Pancreas (tissue), 10 donors: ENCODE measurements around the gene FYB1. TPM values are rescaled to one million over a fixed set of nuclear protein-coding genes. Genes with fewer than 3 reads are reported as not detected.

Experiments used
- ATAC-seq, 4 donors: fragments of 200-7000 bp; cut with Tn5 transposase; one replicate each; pipeline versions ENCODE4 v1.8.0 to v1.9.1; 2020; ENCODE audit warnings: mild to moderate bottlenecking in 4 of 4, moderate library complexity in 4 of 4
- DNase-seq, 6 donors: peaks; one replicate each; pipeline ENCODE4 v3.0.0-alpha.2; 2020
- FAIRE-seq: peaks from 2 replicates; lab custom pipeline; 2012; peaks lifted over from hg19 to GRCh38; lab: Jason Lieb, UNC
- H3K27ac ChIP-seq, 4 donors: fragments of 200-600 bp; sonication (generic); 1 replicate in 3 of 4; 2 replicates in 1 of 4; pipeline versions ENCODE4 v1.5.0 to v1.8.0; 2020
- H3K27me3 ChIP-seq, 4 donors: fragments of 200-600 bp; one replicate each; pipeline ENCODE4 v1.8.0; 2021
- H3K36me3 ChIP-seq, 3 donors: fragments of 200-600 bp; sonication (generic) in 1 of 3; one replicate each; pipeline versions ENCODE4 v1.5.0 to v1.8.0; 2020 to 2021
- H3K4me1 ChIP-seq, 3 donors: fragments of 200-600 bp; one replicate each; pipeline ENCODE4 v1.8.0; 2021
- H3K4me3 ChIP-seq, 4 donors: fragments of 200-600 bp; sonication (generic) in 2 of 4; one replicate each; pipeline versions ENCODE4 v1.5.0 to v1.8.0; 2020 to 2021
- H3K9me3 ChIP-seq, 4 donors: fragments of 200-600 bp; one replicate each; pipeline ENCODE4 v1.8.0; 2021
- WGBS, 2 donors: extraction: QIAGEN DNeasy Blood & Tissue Kit; methylation state at CpG; one replicate each; pipeline ENCODE4 v1.1.7; 2013; 5-methylcytosine and 5-hydroxymethylcytosine counted together
- intact Hi-C, 3 donors: fragments of 100-400 bp; cut with DNase I; formaldehyde crosslinking; loops; one replicate each; pipeline versions ENCODE4 v1.11.1 to v1.14.2; 2022
- polyA plus RNA-seq, 2 donors: library from polyadenylated mRNA; stranded (reverse); fragments of 200-250 nt; gene quantifications; one replicate each; pipeline ENCODE4 v1.2.3, GENCODE V29; 2013
- total RNA-seq, 6 donors: library from RNA; stranded (reverse); fragmentation: NEBNext Ultra II Directional in 4 of 6; extraction: Animal tissue kit (Norgen Biotek cat#: 25700) in 4 of 6; gene quantifications; one replicate each; pipeline versions ENCODE4 v1.2.1 to v1.2.4, GENCODE V29; 2021 to 2023
- TF ChIP-seq, protein P1 (sequence below), 4 donors: fragments of 200-600 bp; sonication (generic) in 3 of 4; IDR thresholded peaks; one replicate each; pipeline versions ENCODE4 v1.5.0 to v1.8.0; 2021; ENCODE audit warnings: antibody characterized with exemption in 4 of 4
- donor health status: healthy with polysubstance abuse.
- donor health status: DM: no; HTN: no; CAD: no; lungs with moderate emphysema.
- donor health status: DM: no; HTN: no; CAD: no.
- donor health status: control.
- donor health status: control.
- donor health status: Bipolar disorder and iron deficiency.
- donor health status: DM: yes; HTN: yes; CAD: no.
- donor health status: DM: no; HTN: no; CAD: no.
- donor health status: DM: no; HTN: no; CAD: no.
- donor health status: DM: yes; HTN: yes; CAD: no.

Gene FYB1
- total and polyA plus RNA-seq, 8 donors: 0.49 to 16.9 (median 1.6) TPM

DNA sequence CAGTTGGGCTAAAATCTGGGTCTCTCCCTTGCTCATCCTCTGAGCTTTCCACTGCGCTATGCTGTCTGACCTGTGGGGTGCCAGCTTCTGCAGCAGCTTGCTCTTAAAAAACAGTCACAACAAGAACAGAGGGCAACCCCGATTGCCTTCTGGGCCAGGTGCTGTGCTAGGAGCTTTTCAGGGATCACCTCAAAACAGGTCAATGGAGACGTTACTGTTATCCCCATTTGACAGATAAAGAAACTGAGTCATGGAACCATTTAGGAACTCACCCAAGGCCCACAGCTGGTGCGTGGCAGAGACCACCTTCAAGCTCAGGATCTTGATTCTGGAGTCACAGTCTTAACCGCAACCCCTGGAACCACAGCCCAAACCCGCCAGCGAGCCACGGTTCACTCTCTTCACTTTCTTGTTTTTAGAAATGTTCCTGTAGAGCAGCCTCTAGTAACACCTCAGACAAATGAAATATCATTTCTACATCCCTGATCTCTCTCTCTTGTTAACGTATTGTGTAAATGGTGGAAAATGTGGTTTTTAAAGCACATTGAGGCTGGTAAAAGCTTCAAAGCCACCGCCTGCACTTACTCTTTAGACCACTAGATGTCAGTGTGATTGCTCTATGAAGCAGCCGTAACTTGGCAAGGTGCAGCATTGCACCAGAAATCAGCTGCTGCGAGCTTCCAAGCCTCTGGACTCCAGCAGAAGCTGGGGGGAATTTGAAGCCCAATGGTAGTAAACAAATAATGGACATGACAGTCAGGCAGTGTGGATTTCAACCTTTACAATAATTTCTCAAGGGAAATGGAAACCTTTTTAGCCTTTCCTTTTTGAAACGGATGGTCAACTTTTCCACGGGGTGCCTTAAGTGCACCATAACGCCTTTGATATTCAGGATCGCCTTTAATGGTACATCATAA, 1.7 kb downstream of the FYB1 start:
- TF ChIP-seq, protein P1, sequence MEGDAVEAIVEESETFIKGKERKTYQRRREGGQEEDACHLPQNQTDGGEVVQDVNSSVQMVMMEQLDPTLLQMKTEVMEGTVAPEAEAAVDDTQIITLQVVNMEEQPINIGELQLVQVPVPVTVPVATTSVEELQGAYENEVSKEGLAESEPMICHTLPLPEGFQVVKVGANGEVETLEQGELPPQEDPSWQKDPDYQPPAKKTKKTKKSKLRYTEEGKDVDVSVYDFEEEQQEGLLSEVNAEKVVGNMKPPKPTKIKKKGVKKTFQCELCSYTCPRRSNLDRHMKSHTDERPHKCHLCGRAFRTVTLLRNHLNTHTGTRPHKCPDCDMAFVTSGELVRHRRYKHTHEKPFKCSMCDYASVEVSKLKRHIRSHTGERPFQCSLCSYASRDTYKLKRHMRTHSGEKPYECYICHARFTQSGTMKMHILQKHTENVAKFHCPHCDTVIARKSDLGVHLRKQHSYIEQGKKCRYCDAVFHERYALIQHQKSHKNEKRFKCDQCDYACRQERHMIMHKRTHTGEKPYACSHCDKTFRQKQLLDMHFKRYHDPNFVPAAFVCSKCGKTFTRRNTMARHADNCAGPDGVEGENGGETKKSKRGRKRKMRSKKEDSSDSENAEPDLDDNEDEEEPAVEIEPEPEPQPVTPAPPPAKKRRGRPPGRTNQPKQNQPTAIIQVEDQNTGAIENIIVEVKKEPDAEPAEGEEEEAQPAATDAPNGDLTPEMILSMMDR (IDR thresholded peaks at IDR 0.05): peak; percentile 87 to 97 (median 96)
- H3K4me3 ChIP-seq: peak overlapping the region in 1 of 4 donors; percentile 22
- no peak overlapping the region for H3K27ac ChIP-seq
- FAIRE-seq: peak; percentile 17
- no peaks in the 10 kb centered on the region for H3K27me3 ChIP-seq
- intact Hi-C loops: loop anchor here in 1 of 3 donors (10.0 kb wide), 1 partner anchor 347 kb away; no protein-coding TSS in a partner anchor
- H3K9me3 ChIP-seq: no peaks in the 10 kb centered on the region
- ATAC-seq: peak; percentile 77 to 93 (median 92)
- no peaks in the 10 kb centered on the region for H3K36me3 ChIP-seq
- 57 to 60% methylated on average over 16 of the region's 16 CpGs for WGBS, 2 donors
- DNase-seq: peak in 5 of 6 donors; percentile 48 to 79 (median 61)
- no peaks in the 10 kb centered on the region for H3K4me1 ChIP-seq

DNA sequence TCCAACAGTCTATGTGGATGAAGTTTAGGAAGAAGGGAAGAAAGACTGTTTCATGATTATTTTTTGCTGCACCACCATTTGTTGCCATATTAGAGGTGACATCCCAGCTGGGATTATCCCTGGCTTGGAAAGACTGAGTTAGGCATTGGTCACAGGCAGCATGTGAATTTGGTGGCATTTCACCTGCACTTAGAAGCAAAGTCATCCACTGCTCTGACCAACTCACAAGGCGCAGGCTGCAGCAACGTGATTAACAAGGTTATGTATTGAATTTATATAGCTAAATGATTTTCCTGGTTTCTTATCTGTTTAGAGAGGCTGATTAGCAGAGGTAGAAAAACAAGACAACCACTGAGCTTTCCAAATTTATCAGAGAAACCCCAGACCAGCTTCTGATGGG, 2.7 kb downstream of the FYB1 start:
- Histone ChIP-seq H3K4me1 (no peaks in the 10 kb centered on the region), H3K4me3 (no peak overlapping the region), H3K9me3 (no peaks in the 10 kb centered on the region), H3K36me3 (no peaks in the 10 kb centered on the region), H3K27me3 (no peaks in the 10 kb centered on the region), H3K27ac (no peak overlapping the region)
- intact Hi-C loops: loop anchor here in 1 of 3 donors (10.0 kb wide), 1 partner anchor 348 kb away; no protein-coding TSS in a partner anchor
- 44 to 52% methylated on average over 2 of the region's 2 CpGs for WGBS, 2 donors
- FAIRE-seq (no peak), ATAC-seq (no peak), DNase-seq (no peak)
- TF ChIP-seq, protein P1 (IDR thresholded peaks at IDR 0.05): no peak

DNA sequence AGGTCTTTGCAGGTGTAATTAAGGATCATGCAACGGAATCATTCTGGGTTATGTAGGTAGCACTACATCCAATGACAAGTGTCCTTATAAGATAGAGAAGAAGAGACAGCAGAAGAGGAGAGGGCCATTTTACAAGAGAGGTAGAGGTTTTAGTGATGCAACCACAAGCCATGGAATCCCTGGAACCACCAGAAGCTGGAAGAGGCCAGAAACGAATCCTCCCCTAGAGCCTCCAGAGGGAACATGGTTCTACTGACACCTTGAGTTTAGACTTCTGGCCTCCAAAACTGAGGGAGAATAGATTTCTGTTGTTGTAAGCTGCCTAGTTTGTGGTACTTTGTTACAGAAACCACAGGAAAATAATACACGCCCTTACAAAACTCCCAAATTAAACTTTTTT, 3.5 kb downstream of the FYB1 start:
- WGBS, 2 donors: 49 to 55% methylated on average over 3 of the region's 3 CpGs
- Histone ChIP-seq H3K27ac (no peak overlapping the region), H3K4me1 (no peaks in the 10 kb centered on the region), H3K4me3 (no peak overlapping the region), H3K36me3 (no peaks in the 10 kb centered on the region), H3K9me3 (no peaks in the 10 kb centered on the region), H3K27me3 (no peaks in the 10 kb centered on the region)
- intact Hi-C loops: loop anchor here in 1 of 3 donors (10.0 kb wide), 1 partner anchor 349 kb away; no protein-coding TSS in a partner anchor
- no peak for FAIRE-seq
- TF ChIP-seq, protein P1 (IDR thresholded peaks at IDR 0.05): no peak
- ATAC-seq: no peak
- no peak for DNase-seq

DNA sequence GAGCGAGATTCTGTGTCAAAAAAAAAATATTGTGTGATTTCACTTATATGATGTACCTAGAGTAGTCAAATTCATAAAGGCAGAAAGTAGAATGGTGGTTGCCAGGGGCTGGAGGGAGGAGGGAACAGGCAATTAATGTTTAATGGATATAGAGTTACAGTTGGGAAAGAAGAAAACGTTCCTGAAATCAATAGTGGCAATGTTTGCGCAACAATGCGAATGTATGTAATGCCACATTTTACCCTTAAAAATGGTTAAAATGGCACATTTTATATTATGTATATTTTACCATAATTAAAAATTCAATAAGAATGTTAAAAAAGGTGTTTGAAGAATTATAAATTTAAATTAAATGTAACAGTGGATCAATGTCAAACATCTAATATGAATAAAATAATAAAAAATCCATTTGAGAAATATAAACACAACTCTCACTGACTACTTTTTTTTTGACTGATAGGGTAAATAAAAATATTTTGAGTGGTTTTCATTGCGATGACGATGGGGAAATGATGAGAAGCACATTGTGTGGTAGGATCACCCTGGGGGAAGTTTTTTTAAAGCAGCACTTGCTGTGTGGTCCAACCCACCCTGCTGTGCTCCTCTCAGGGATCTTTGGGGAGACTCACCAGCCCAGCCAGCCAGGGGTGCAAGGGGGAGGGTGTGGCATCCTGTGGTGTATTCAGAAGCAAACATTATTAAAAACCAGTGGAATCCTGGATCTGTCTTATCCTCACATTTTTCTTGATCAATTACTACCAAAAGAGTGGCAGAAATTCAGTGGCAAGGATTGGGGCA, 4.3 kb downstream of the FYB1 start:
- Histone ChIP-seq H3K4me3 (no peak overlapping the region), H3K36me3 (no peaks in the 10 kb centered on the region), H3K27me3 (no peaks in the 10 kb centered on the region), H3K4me1 (no peaks in the 10 kb centered on the region), H3K27ac (no peak overlapping the region), H3K9me3 (no peaks in the 10 kb centered on the region)
- TF ChIP-seq, protein P1 (IDR thresholded peaks at IDR 0.05): no peak
- WGBS, 2 donors: 59 to 65% methylated on average over 6 of the region's 6 CpGs
- intact Hi-C loops: loop anchor here in 1 of 3 donors (10.0 kb wide), 1 partner anchor 350 kb away; no protein-coding TSS in a partner anchor
- DNase-seq (no peak), ATAC-seq (no peak), FAIRE-seq (no peak)
